Sigmoid colon (tissue), 7 donors: Measurements from ENCODE around the gene TTN. TPM values are rescaled to one million over a fixed set of nuclear protein-coding genes. Genes with fewer than 3 reads are reported as not detected.

ENCODE experiments used
- DNase-seq: peaks from one replicate; pipeline ENCODE4 v3.0.0-alpha.2; 2019
- H3K27ac ChIP-seq, 4 donors: fragments of 200-600 bp; sonication (generic); one replicate each; pipeline ENCODE4 v1.5.1; 2016 to 2019; ENCODE audit warnings: mild to moderate bottlenecking in 1 of 4
- H3K27me3 ChIP-seq, 3 donors: fragments of 200-600 bp; sonication (generic); one replicate each; pipeline ENCODE4 v1.5.1; 2019; ENCODE audit warnings: mild to moderate bottlenecking in 1 of 3
- H3K36me3 ChIP-seq, 4 donors: fragments of 200-600 bp; sonication (generic); one replicate each; pipeline ENCODE4 v1.5.1; 2016 to 2019
- H3K4me1 ChIP-seq, 4 donors: fragments of 200-600 bp; sonication (generic); one replicate each; pipeline ENCODE4 v1.5.1; 2017 to 2019
- H3K4me3 ChIP-seq, 4 donors: fragments of 200-600 bp; sonication (generic); one replicate each; pipeline ENCODE4 v1.5.1; 2017 to 2019; ENCODE audit warnings: mild to moderate bottlenecking in 2 of 4, moderate library complexity in 1 of 4
- H3K9me3 ChIP-seq, 4 donors: fragments of 200-600 bp in 3 of 4; sonication (generic) in 3 of 4; one replicate each; pipeline versions ENCODE4 v1.5.1 to v1.6.1; 2013 to 2019
- CTCF ChIP-seq, 4 experiments: fragments of 450-650 bp in 3 of 4; fragments of 200-600 bp in 1 of 4; IDR thresholded peaks; one replicate each; pipeline ENCODE4 v1.5.1; 2016 to 2019; ENCODE audit warnings: antibody characterized with exemption in 4 of 4, mild to moderate bottlenecking in 3 of 4, moderate library complexity in 2 of 4
- EP300 ChIP-seq, 4 donors: sonication (generic); formaldehyde crosslinking; IDR thresholded peaks; one replicate each; pipeline ENCODE4 v1.6.1; 2017; ENCODE audit warnings: antibody characterized with exemption in 4 of 4
- POLR2A ChIP-seq, 2 donors: fragments of 450-650 bp; IDR thresholded peaks; one replicate each; pipeline ENCODE4 v1.6.1; 2016; ENCODE audit warnings: antibody characterized with exemption in 2 of 2, mild to moderate bottlenecking in 2 of 2, moderate library complexity in 2 of 2
- POLR2AphosphoS5 ChIP-seq, 4 donors: sonication (generic); formaldehyde crosslinking; IDR thresholded peaks; one replicate each; pipeline ENCODE4 v1.6.1; 2017; ENCODE audit warnings: antibody characterized with exemption in 4 of 4
- WGBS, 2 donors: extraction: QIAGEN DNeasy Blood & Tissue Kit; methylation state at CpG; one replicate each; pipeline ENCODE4 v1.1.7; 2013; 5-methylcytosine and 5-hydroxymethylcytosine counted together
- intact Hi-C: fragments of 100-400 bp; cut with DNase I; formaldehyde crosslinking; loops from one replicate; pipeline ENCODE4 v1.15.1; 2023
- polyA plus RNA-seq, 3 donors: library from polyadenylated mRNA; stranded (reverse); fragments of 200-250 nt; gene quantifications; one replicate each; pipeline ENCODE4 v1.2.3, GENCODE V29; 2013
- total RNA-seq, 4 donors: library from RNA; depleted of rRNA; stranded (reverse); fragments of >200 nt; gene quantifications; one replicate each; pipeline ENCODE4 v1.1.0, GENCODE V29; 2016
- donor health status: healthy with polysubstance abuse.
- donor health status: Bipolar disorder and iron deficiency.
- donor health status: healthy.

TTN gene
- total and polyA plus RNA-seq, 7 donors: under 0.01 to 20.2 (median 6.7) TPM

GRCh38 chr2:178506101-178506500 lies 301.1 kb downstream of the TTN start:
- TF ChIP-seq POLR2AphosphoS5 (IDR thresholded peaks at IDR 0.05) (no peak), CTCF (IDR thresholded peaks at IDR 0.05) (no peak), EP300 (IDR thresholded peaks at IDR 0.05) (no peak), POLR2A (IDR thresholded peaks at IDR 0.05) (no peak)

GRCh38 chr2:178502751-178503150 lies 304.5 kb downstream of the TTN start:
- intact Hi-C loops: no loop called here
- WGBS, 2 donors: 96 to 97% methylated on average over 4 of the region's 4 CpGs
- no peaks in the 10 kb centered on the region for H3K27me3 ChIP-seq
- TF ChIP-seq EP300 (IDR thresholded peaks at IDR 0.05) (no peak), POLR2A (IDR thresholded peaks at IDR 0.05) (no peak), CTCF (IDR thresholded peaks at IDR 0.05) (no peak), POLR2AphosphoS5 (IDR thresholded peaks at IDR 0.05) (no peak)
- H3K4me3 ChIP-seq: no peak overlapping the region
- H3K27ac ChIP-seq: no peak overlapping the region
- H3K9me3 ChIP-seq: no peaks in the 10 kb centered on the region
- DNase-seq: no peak
- peaks cover 12 to 94% (median 36%) of the 10 kb centered on the region in 4 donors for H3K36me3 ChIP-seq
- no peaks in the 10 kb centered on the region for H3K4me1 ChIP-seq

More at GRCh38 chr2:178506101-178506500, 301.1 kb downstream of the TTN start:
- 91 to 100% methylated on average over 1 of the region's 1 CpG for WGBS, 2 donors
- H3K4me1 ChIP-seq: no peaks in the 10 kb centered on the region
- no peak overlapping the region for H3K4me3 ChIP-seq
- no peaks in the 10 kb centered on the region for H3K27me3 ChIP-seq
- H3K36me3 ChIP-seq: peaks cover 12 to 78% (median 21%) of the 10 kb centered on the region in 4 donors
- intact Hi-C loops: no loop called here
- no peak overlapping the region for H3K27ac ChIP-seq
- DNase-seq: no peak
- no peaks in the 10 kb centered on the region for H3K9me3 ChIP-seq

DNA sequence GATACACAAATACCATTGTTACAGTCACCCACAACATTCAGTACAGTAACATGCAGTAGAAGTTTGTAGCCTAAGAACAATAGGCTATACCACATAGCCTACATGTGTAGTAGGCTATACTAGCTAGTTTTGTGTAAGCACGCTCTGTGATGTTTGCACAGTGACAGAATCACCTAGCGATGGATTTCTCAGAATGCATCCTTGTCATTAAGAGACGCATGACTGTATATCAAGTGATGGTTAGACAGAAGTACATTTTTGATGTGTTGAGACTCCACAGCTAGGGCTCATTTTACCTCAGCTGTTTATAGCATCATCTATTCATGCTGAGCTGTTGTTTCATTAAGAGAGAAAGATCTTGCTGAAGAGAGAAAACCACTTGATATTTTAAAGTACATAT lies 307.6 kb downstream of the TTN start:
- no peak overlapping the region for H3K27ac ChIP-seq
- no peaks in the 10 kb centered on the region for H3K27me3 ChIP-seq
- 97 to 98% methylated on average over 3 of the region's 3 CpGs for WGBS, 2 donors
- no peaks in the 10 kb centered on the region for H3K9me3 ChIP-seq
- H3K4me3 ChIP-seq: no peak overlapping the region
- TF ChIP-seq EP300 (IDR thresholded peaks at IDR 0.05): no peak
- no peak for TF ChIP-seq POLR2A (IDR thresholded peaks at IDR 0.05)
- TF ChIP-seq CTCF (IDR thresholded peaks at IDR 0.05): no peak
- no peak for TF ChIP-seq POLR2AphosphoS5 (IDR thresholded peaks at IDR 0.05)
- DNase-seq: no peak
- H3K4me1 ChIP-seq: no peaks in the 10 kb centered on the region
- H3K36me3 ChIP-seq: peaks cover 10 to 98% (median 51%) of the 10 kb centered on the region in 4 donors
- intact Hi-C loops: no loop called here

DNA sequence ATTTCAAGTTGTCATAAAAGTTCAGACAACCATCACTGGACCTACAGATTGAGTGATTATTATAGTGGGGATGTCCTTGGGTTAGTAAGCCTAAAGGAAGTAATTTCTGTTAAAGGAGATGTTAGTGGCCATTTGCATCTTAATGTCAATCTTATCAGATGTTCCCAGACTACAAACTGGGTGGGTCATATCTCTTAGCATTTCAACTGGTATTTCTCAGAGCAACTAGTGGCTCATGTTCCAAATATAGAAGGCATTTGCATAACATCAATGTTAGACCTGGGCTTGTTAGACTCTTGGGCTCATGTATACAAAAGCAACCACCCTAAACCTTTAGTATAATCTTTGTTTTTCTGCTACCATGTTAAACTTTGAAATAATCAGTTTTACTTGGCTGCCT lies 309.1 kb downstream of the TTN start:
- Histone ChIP-seq H3K4me1 (no peaks in the 10 kb centered on the region), H3K27ac (no peak overlapping the region), H3K27me3 (no peaks in the 10 kb centered on the region), H3K36me3 (peaks cover 14 to 98% (median 54%) of the 10 kb centered on the region in 4 donors), H3K4me3 (no peak overlapping the region), H3K9me3 (no peaks in the 10 kb centered on the region)
- TF ChIP-seq POLR2A (IDR thresholded peaks at IDR 0.05) (no peak), EP300 (IDR thresholded peaks at IDR 0.05) (no peak), POLR2AphosphoS5 (IDR thresholded peaks at IDR 0.05) (no peak), CTCF (IDR thresholded peaks at IDR 0.05) (no peak)
- intact Hi-C loops: no loop called here
- DNase-seq: no peak

DNA sequence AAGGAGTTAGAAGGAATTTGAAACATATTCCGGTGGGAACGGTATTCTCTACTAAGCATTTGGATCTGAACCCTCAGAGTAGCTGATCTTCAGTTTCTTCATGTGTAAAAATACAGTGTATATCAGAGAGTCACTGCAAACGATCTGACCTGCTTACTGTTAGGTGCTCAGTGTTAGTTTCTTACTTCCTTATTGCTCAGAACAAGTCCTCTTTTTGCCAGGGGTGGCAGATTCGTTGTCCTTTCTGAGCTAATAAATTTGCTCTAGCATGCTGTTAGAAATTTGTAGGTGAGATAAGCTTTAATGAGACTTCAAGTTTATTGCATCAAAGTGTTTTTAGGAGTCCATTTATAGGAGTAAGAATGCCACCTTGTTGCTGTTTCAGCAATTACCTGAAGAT lies 311.2 kb downstream of the TTN start:
- Histone ChIP-seq H3K4me3 (no peak overlapping the region), H3K27me3 (no peaks in the 10 kb centered on the region), H3K4me1 (no peaks in the 10 kb centered on the region), H3K36me3 (peaks cover 17 to 98% (median 42%) of the 10 kb centered on the region in 4 donors), H3K9me3 (no peaks in the 10 kb centered on the region), H3K27ac (no peak overlapping the region)
- intact Hi-C loops: no loop called here
- WGBS, 2 donors: 17 to 60% methylated on average over 4 of the region's 4 CpGs
- TF ChIP-seq EP300 (IDR thresholded peaks at IDR 0.05) (no peak), CTCF (IDR thresholded peaks at IDR 0.05) (no peak), POLR2A (IDR thresholded peaks at IDR 0.05) (no peak), POLR2AphosphoS5 (IDR thresholded peaks at IDR 0.05) (no peak)
- DNase-seq: no peak
